ENCODE measurements around the gene SH2D3C. TPM values are rescaled to one million over a fixed set of nuclear protein-coding genes. Genes with fewer than 3 reads are reported as not detected.

Gene SH2D3C
- total RNA-seq, 1 donor from 2014 or later: not detected

DNA sequence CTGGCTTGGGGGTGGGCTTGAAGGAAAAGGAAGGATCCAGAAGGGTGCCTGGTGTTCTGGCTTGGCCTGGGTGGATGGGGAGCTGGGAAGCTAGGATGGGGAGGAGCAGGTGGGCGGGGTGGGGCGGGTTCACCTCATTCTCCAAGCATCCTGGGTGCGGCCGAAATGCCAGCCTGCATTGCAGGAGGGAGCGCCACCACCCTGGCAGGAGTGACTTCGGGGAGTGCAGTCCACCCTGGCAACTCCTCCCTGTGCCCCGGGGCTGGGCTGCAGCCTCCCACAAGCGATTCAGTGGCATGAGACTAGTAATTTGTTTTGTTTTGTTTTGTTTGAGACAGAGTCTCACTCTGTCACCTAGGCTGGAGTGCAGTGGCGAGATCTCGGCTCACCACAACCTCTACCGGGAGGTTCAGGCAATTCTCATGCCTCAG lies 57.1 kb downstream of the SH2D3C start:
- TF ChIP-seq, protein P1, sequence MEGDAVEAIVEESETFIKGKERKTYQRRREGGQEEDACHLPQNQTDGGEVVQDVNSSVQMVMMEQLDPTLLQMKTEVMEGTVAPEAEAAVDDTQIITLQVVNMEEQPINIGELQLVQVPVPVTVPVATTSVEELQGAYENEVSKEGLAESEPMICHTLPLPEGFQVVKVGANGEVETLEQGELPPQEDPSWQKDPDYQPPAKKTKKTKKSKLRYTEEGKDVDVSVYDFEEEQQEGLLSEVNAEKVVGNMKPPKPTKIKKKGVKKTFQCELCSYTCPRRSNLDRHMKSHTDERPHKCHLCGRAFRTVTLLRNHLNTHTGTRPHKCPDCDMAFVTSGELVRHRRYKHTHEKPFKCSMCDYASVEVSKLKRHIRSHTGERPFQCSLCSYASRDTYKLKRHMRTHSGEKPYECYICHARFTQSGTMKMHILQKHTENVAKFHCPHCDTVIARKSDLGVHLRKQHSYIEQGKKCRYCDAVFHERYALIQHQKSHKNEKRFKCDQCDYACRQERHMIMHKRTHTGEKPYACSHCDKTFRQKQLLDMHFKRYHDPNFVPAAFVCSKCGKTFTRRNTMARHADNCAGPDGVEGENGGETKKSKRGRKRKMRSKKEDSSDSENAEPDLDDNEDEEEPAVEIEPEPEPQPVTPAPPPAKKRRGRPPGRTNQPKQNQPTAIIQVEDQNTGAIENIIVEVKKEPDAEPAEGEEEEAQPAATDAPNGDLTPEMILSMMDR (IDR thresholded peaks at IDR 0.05; ENCODE audit: insufficient read depth, low read length, severe bottlenecking): no peak
- Histone ChIP-seq H3K36me3 (ENCODE audit: control insufficient read depth, insufficient read depth, low read length) (no peaks in the 10 kb centered on the region), H3K27me3 (ENCODE audit: control insufficient read depth, insufficient read depth, low read length) (no peaks in the 10 kb centered on the region), H3K4me3 (ENCODE audit: low read depth, low read length) (no peak overlapping the region)
- DNase-seq (ENCODE audit: low read depth) (peak; percentile 52), FAIRE-seq (no peak)

DNA sequence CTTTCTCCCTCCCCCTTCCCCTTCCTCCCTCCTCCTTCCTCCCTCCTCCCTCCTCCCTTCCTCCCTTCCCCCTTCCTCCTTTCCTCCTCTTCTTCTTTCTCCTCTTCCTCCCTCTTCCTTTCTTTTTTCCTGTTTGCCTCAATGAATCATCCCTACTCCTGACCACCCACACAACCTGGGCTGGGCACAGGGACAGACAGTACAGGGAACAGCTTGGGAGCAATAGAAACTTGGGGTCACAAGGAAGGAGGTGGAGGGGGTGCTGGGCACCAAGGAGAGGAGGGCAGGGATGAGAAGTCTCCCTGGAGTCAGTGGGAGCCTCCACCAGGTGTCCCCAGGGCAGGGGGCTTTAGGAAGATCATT lies 57.6 kb downstream of the SH2D3C start:
- DNase-seq (ENCODE audit: low read depth): peak; percentile 19

DNA sequence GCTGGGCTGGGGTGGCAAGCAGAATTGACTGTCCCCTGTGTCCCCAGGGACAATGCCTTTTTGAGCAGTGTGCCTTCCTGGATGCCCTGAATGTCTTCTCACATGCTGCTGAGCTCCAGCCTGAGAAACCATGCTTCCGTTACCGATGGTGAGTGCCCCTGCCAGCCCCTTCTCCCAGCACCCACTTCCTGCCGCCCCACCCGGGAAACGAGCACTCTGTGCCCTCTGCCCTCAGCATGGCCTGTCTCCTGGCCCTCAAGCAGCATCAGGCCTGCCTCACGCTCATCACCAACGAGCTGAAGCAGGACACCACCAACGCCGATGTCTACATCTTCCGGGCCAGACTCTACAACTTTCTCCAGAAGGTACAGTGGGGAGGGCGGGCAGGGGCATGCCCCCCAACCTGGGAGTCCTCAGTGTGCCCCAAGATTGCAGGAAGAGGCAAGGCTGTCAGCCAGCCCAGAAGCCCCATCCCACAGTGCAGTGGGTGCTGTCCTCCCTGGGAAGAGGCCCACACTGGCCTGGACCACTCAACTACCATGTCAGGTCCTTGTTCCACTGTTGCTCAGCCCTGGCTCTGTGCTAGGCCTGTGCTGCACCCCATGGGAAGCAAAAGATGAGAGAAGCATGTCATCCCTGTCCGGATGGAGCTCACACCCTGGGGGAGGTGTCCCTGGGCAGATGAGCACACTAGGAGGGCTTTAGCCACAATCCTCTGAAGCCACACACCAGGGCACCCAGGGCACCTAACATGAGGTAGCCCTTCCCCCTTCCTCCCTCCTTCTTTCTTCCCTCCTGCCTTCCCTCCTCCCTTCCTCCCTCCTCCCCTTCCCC lies 58.2 kb downstream of the SH2D3C start:
- DNase-seq (ENCODE audit: low read depth) (no peak), FAIRE-seq (peak; percentile 50)
- Histone ChIP-seq H3K36me3 (ENCODE audit: control insufficient read depth, insufficient read depth, low read length) (no peaks in the 10 kb centered on the region), H3K27me3 (ENCODE audit: control insufficient read depth, insufficient read depth, low read length) (no peaks in the 10 kb centered on the region), H3K4me3 (ENCODE audit: low read depth, low read length) (no peak overlapping the region)
- TF ChIP-seq, protein P1 (IDR thresholded peaks at IDR 0.05; ENCODE audit: insufficient read depth, low read length, severe bottlenecking): no peak

More for the DNA sequence above, 57.6 kb downstream of the SH2D3C start:
- TF ChIP-seq, protein P1 (IDR thresholded peaks at IDR 0.05; ENCODE audit: insufficient read depth, low read length, severe bottlenecking): no peak
- Histone ChIP-seq H3K36me3 (ENCODE audit: control insufficient read depth, insufficient read depth, low read length) (no peaks in the 10 kb centered on the region), H3K4me3 (ENCODE audit: low read depth, low read length) (no peak overlapping the region), H3K27me3 (ENCODE audit: control insufficient read depth, insufficient read depth, low read length) (no peaks in the 10 kb centered on the region)
- no peak for FAIRE-seq

DNA sequence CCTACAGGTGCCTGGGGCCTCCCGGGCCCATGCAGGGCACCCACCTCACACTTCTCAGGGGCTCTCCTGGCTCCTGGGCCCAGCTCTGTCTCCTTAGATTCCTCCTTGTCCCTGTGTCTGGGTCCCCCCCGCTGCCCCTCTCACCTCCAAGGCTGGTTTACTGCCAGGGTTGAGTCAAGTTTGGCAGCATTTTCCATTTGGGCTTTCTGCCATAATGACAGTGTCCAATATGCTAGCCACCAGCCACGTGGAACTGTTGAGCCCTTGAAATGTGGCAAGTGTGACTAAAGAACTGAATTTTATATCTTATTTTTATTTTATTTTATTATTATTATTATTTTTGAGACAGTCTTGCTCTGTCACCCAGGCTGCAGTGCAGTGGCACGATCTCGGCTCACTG lies 60.7 kb downstream of the SH2D3C start:
- Histone ChIP-seq H3K27me3 (ENCODE audit: control insufficient read depth, insufficient read depth, low read length) (no peaks in the 10 kb centered on the region), H3K36me3 (ENCODE audit: control insufficient read depth, insufficient read depth, low read length) (no peaks in the 10 kb centered on the region), H3K4me3 (ENCODE audit: low read depth, low read length) (no peak overlapping the region)
- TF ChIP-seq, protein P1 (IDR thresholded peaks at IDR 0.05; ENCODE audit: insufficient read depth, low read length, severe bottlenecking): no peak
- no peak for DNase-seq (ENCODE audit: low read depth)
- no peak for FAIRE-seq

DNA sequence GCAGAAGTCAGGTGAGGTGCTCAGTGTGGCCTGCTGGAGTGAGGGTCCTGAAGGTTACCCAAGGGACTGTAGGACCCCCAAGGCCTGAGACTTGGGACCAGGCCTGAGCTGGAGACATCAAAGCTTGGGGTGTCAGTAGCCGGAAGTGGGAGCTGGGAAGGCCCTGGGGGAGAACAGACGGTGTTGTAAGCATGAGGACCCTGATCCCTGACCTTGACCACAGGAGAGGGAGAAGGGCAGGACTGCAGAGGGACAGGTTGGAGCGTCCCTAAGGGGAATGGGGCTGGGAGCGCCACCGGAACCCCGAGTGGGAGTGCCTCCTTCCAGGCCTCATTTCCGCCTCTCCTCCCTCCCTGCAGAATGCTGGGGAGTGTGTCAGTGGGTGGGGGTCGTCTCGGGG lies 62.1 kb downstream of the SH2D3C start:
- Histone ChIP-seq H3K4me3 (ENCODE audit: low read depth, low read length) (no peak overlapping the region), H3K36me3 (ENCODE audit: control insufficient read depth, insufficient read depth, low read length) (peaks cover 3% of the 10 kb centered on the region), H3K27me3 (ENCODE audit: control insufficient read depth, insufficient read depth, low read length) (no peaks in the 10 kb centered on the region)
- FAIRE-seq (no peak), DNase-seq (ENCODE audit: low read depth) (no peak)
- TF ChIP-seq, protein P1 (IDR thresholded peaks at IDR 0.05; ENCODE audit: insufficient read depth, low read length, severe bottlenecking): no peak
